ENCODE measurements around the gene GGTLC2.
A peak's percentile ranks its signal among the peaks of the same experiment; 100 is the strongest.

GGTLC2 gene

DNA sequence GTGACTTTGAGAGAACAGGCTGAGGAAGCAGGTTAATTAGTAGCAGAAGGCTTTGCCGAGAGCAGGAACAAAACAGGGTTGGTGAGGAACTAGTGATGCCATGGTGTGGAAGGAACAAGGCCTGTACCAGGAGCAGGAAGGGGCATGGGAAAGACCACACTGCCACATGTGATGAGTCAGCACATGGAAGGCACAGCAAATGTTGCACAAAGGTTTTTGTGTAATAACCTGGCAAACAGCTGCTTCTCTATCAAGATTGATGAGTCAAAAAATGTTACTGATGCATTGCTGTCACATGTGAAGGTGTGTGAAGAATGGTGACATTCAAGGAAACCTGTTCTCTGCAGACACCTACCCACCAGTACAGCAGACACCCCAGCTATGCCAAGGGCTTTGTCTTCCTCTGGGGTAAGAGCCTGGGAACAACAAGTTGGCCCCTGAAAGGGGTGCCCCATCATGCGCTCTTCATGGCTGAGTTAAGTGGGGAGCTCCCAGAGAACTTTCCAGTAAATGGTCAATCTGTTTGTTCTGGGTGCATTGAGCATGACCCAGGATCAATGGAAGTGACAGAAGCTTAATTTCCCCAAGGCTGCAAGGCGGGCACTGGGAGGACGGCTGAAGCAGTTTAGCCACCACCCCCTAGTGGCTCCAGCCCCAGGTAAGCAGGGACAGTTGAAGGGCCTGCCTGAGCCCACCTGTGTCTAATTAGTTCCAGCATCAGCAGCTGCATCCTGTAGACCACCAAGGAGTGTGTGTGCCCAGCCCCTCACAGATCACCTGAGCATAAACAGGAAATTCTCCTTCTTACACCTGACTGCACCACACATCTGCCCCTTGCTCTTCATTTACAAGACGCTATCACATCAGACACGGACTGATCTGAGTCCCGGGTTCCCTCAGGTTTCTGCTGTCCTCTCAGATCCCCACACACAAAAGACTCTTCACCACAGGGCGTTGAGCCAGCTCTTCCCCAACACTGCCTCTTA, 47.6 kb downstream of the GGTLC2 start:
- ChIA-PET POLR2A (no interaction called here), CTCF (interaction anchor here (0.9 to 4.0 kb wide), 10 partner anchors 8 to 228 kb away, joined by 3 to 21 read pairs (median 8); no protein-coding TSS in a partner anchor)
- DNase-seq (ENCODE audit: extremely low spot score), result no peak
- TF ChIP-seq, protein P1, sequence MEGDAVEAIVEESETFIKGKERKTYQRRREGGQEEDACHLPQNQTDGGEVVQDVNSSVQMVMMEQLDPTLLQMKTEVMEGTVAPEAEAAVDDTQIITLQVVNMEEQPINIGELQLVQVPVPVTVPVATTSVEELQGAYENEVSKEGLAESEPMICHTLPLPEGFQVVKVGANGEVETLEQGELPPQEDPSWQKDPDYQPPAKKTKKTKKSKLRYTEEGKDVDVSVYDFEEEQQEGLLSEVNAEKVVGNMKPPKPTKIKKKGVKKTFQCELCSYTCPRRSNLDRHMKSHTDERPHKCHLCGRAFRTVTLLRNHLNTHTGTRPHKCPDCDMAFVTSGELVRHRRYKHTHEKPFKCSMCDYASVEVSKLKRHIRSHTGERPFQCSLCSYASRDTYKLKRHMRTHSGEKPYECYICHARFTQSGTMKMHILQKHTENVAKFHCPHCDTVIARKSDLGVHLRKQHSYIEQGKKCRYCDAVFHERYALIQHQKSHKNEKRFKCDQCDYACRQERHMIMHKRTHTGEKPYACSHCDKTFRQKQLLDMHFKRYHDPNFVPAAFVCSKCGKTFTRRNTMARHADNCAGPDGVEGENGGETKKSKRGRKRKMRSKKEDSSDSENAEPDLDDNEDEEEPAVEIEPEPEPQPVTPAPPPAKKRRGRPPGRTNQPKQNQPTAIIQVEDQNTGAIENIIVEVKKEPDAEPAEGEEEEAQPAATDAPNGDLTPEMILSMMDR (IDR thresholded peaks at IDR 0.05; ENCODE audit: control extremely low read depth, extremely low read depth, low read depth, missing control alignments), result no peak

DNA sequence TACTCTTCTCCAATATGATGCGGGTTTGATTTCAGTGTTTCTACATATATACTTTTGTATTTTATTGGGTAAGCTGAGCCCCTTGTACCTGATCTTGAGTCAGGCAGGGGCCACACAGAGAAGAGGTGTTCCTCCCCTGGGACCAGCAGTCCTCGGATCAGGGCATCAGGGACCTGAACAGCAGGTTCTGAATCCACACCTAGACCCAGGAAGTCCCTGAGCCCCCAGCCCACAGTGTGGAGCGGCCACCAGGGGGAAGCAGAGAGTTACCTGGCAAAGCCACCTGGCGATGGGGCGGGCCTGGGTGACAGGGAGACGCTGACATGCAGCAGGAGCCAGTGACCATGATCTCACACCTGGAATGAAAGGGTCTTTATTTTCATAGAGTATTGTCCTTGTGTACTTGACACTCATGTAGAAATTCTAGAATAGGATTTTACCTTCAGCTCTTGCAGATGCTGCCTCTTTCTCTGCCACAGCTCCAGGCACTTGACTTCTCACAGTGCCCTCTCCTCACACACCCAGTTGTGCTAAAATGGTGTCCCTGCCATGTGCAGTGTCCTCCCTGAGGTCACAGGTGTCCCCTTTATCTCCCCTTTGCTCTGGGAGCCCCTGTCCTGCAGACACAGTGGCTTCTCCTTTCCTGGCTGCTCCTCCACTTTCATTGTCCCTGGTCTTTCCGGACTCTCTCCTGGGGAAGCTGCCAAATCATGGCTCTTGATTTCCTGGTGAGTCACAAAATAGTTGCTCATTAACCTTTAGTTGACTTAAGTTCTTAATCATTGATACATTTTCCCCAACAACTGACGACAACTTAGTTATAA, 48.5 kb downstream of the GGTLC2 start:
- ChIA-PET CTCF (interaction anchor here (0.9 to 4.0 kb wide), 8 partner anchors 8 to 229 kb away, joined by 3 to 21 read pairs (median 8); no protein-coding TSS in a partner anchor), POLR2A (no interaction called here)
- TF ChIP-seq, protein P1 (IDR thresholded peaks at IDR 0.05; ENCODE audit: control extremely low read depth, extremely low read depth, low read depth, missing control alignments), result peak; percentile 47
- peak; percentile 70 for DNase-seq (ENCODE audit: extremely low spot score)

DNA sequence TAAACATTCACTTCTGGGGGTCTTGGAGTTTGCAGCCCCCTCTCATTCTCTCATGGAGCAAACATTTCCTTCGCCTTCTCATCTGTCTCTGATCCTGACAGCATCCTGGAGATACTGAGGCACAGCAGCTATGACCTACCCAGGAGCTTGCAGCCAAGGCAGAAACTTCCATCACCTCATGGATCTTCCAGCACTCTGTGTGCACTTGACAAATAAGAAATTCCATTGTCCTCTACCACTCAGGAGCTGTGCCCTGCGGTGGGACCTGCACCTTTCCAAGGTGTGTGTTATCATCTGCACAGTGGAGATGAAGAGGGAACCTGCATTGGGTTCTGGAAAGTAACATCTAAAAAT, 49.1 kb downstream of the GGTLC2 start:
- DNase-seq (ENCODE audit: extremely low spot score), result no peak
- CTCF ChIA-PET, result interaction anchor here (1.0 to 4.0 kb wide), 7 partner anchors 9 to 230 kb away, joined by 3 to 21 read pairs (median 9); no protein-coding TSS in a partner anchor
- TF ChIP-seq, protein P1 (IDR thresholded peaks at IDR 0.05; ENCODE audit: control extremely low read depth, extremely low read depth, low read depth, missing control alignments), result no peak
- POLR2A ChIA-PET, result no interaction called here

DNA sequence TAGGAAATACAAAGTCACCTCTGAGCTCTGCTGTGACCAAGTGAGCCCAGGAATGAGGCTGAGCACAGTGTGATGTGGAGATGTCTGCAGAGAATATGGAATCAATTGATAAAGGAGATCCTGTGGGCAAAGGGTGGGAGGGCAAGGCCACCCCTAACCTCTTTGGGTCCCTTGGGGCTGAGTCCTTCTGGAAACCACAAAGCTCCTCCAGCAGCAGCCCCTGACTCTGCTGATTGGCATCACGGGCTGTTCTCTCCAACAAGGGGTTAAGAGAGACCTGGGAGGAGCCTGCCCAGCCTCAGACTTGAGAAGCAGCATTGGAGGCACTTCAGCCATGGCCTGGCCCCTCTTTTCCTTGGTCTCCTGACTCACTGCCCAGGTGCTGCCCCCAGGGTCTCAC, 49.7 kb downstream of the GGTLC2 start:
- TF ChIP-seq, protein P1 (IDR thresholded peaks at IDR 0.05; ENCODE audit: control extremely low read depth, extremely low read depth, low read depth, missing control alignments), result no peak
- DNase-seq (ENCODE audit: extremely low spot score), result no peak
- CTCF ChIA-PET, result interaction anchor here (1.0 to 4.0 kb wide), 7 partner anchors 10 to 230 kb away, joined by 3 to 21 read pairs (median 9); no protein-coding TSS in a partner anchor
- POLR2A ChIA-PET, result no interaction called here

DNA sequence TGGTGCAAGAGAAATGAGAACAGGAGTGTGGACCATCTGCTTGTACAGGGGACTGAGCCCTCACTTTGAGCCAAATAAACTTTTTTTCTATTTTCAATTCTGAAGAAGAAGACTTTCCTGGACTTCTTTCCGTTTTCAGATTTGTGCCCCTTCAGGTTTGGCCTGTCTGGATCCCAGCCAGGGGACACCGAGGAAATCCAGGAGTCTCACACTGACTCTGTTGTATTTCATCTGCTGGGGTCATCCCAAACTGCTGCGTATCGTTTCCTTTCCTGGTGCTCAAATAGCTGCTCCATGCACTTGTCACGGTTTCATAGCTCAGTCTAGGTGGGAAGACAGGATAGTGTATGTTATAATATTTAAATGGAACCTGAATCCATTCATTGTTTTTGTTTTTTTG, 51.7 kb downstream of the GGTLC2 start:
- TF ChIP-seq, protein P1 (IDR thresholded peaks at IDR 0.05; ENCODE audit: control extremely low read depth, extremely low read depth, low read depth, missing control alignments), result no peak
- POLR2A ChIA-PET, result no interaction called here
- no peak for DNase-seq (ENCODE audit: extremely low spot score)
- CTCF ChIA-PET, result no interaction called here
